ENCODE results near the gene CAPN9.

GRCh38 chr1:230786385-230786753 lies 39.2 kb downstream of the CAPN9 start:
- TF ChIP-seq TCF12 (IDR thresholded peaks at IDR 0.05; ENCODE audit: low read depth) (no peak), EP300 (IDR thresholded peaks at IDR 0.05; ENCODE audit: borderline replicate concordance) (no peak), YY1 (IDR thresholded peaks at IDR 0.05; ENCODE audit: low read depth) (no peak), TAF1 (IDR thresholded peaks at IDR 0.05; ENCODE audit: low read depth) (no peak), EGR1 (IDR thresholded peaks at IDR 0.05) (no peak), REST (IDR thresholded peaks at IDR 0.05; ENCODE audit: low read depth) (no peak), FOXM1 (IDR thresholded peaks at IDR 0.05; ENCODE audit: borderline replicate concordance, low read depth) (no peak), MAX (IDR thresholded peaks at IDR 0.05) (no peak), CREB1 (IDR thresholded peaks at IDR 0.05; ENCODE audit: low read depth) (no peak), TEAD4 (IDR thresholded peaks at IDR 0.05) (no peak), CEBPB (IDR thresholded peaks at IDR 0.05) (no peak), RAD21 (IDR thresholded peaks at IDR 0.05; ENCODE audit: low read depth) (no peak)

Measured in Ishikawa (cell line).